Prostate gland (tissue), 2 donors: Measurements from ENCODE around the gene KRT13.

Source experiments
- POLR2A ChIP-seq: fragments of 450-650 bp; IDR thresholded peaks from one replicate; pipeline ENCODE4 v1.6.1; 2016; ENCODE audit warnings: antibody characterized with exemption, mild to moderate bottlenecking
- POLR2AphosphoS5 ChIP-seq: sonication (generic); formaldehyde crosslinking; IDR thresholded peaks from one replicate; pipeline ENCODE4 v1.6.1; 2017; ENCODE audit warnings: antibody characterized with exemption
- TF ChIP-seq, protein P1 (sequence below), 4 experiments: fragments of 200-600 bp in 2 of 4; fragments of 450-650 bp in 2 of 4; sonication (generic) in 2 of 4; IDR thresholded peaks; 1 replicate in 3 of 4; 2 replicates in 1 of 4; pipeline ENCODE4 v1.5.1; 2016 to 2019; ENCODE audit warnings: antibody characterized with exemption in 4 of 4, mild to moderate bottlenecking in 2 of 4, moderate library complexity in 2 of 4

DNA sequence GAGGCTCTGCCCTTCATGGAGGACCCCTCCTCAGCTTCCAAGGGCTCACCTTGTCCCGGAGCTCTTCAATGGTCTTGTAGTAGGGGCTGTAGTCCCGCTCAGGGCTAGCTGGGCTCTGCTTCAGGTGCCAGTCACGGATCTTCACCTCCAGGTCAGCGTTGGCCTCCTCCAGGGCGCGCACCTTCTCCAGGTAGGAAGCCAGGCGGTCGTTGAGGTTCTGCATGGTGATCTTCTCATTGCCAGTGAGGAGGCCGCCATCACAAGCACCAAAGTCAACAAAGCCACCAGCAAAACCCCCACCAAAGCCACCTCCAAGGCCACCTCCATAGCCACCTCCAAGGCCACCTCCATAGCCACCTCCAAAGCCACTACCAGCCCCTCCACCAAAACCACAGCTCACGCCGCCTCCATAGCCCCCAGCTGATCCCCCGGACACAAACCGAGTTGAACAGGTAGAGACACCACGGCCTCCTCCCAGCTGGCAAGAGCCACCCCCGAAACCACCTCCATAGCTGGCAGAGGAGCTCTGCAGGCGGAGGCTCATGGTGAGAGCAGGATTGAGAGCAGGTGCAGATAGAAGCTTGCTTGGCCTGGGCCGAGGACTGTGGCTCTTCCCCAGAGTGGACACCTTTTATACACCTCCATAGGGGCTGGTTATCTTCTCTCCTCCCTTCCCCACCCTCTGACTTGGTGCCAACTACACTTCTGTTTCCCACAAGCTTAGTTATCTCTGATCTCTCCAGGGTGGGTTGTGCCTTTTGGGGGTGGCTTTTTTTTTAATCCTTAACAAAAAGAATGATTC is at the start of gene KRT13:
- TF ChIP-seq, protein P1, sequence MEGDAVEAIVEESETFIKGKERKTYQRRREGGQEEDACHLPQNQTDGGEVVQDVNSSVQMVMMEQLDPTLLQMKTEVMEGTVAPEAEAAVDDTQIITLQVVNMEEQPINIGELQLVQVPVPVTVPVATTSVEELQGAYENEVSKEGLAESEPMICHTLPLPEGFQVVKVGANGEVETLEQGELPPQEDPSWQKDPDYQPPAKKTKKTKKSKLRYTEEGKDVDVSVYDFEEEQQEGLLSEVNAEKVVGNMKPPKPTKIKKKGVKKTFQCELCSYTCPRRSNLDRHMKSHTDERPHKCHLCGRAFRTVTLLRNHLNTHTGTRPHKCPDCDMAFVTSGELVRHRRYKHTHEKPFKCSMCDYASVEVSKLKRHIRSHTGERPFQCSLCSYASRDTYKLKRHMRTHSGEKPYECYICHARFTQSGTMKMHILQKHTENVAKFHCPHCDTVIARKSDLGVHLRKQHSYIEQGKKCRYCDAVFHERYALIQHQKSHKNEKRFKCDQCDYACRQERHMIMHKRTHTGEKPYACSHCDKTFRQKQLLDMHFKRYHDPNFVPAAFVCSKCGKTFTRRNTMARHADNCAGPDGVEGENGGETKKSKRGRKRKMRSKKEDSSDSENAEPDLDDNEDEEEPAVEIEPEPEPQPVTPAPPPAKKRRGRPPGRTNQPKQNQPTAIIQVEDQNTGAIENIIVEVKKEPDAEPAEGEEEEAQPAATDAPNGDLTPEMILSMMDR (IDR thresholded peaks at IDR 0.05), result no peak
- TF ChIP-seq POLR2AphosphoS5 (no peak), POLR2A (no peak)
